CD4-positive, alpha-beta memory T cell (primary cell): Measurements from ENCODE around the gene DEPP1. TPM values are rescaled to one million over a fixed set of nuclear protein-coding genes. Genes with fewer than 3 reads are reported as not detected.

Source experiments
- CTCF ChIA-PET: fragments of 350-600 bp; sonication (Branson Sonifier 250); formaldehyde crosslinking; loops from one replicate; lab custom pipeline; 2021; ENCODE audit warnings: inconsistent platforms; ENCODE audit not compliant: partially characterized antibody; lab: Charles Lee
- POLR2A ChIA-PET: fragments of 350-600 bp; sonication (Branson Sonifier 250); formaldehyde crosslinking; loops from one replicate; lab custom pipeline; 2021; ENCODE audit not compliant: partially characterized antibody; lab: Charles Lee
- DNase-seq, 5 donors: peaks; one replicate each; pipeline versions ENCODE4 v3.0.0 to v3.0.0-alpha.2; 2020 to 2022; ENCODE audit warnings: mixed read lengths in 1 of 5
- H3K27ac ChIP-seq: one replicate; pipeline ENCODE4 v1.7.0; 2013; ENCODE audit warnings: low read depth, low read length
- H3K27me3 ChIP-seq: 2 replicates; pipeline ENCODE4 v1.7.0; 2013; ENCODE audit warnings: mild to moderate bottlenecking, low read length, moderate library complexity; ENCODE audit not compliant: insufficient read depth
- H3K36me3 ChIP-seq: 2 replicates; pipeline ENCODE4 v1.7.0; 2013; ENCODE audit warnings: mild to moderate bottlenecking, low read length, moderate library complexity; ENCODE audit not compliant: insufficient read depth
- H3K4me1 ChIP-seq: 2 replicates; pipeline ENCODE4 v1.7.0; 2013; ENCODE audit warnings: mild to moderate bottlenecking, low read length, moderate library complexity; ENCODE audit not compliant: insufficient read depth
- H3K4me3 ChIP-seq, 2 donors: one replicate each; pipeline ENCODE4 v1.7.0; 2013; ENCODE audit warnings: low read length in 2 of 2, mild to moderate bottlenecking in 1 of 2
- H3K9me3 ChIP-seq, 2 donors: one replicate each; pipeline ENCODE4 v1.7.0; 2013; ENCODE audit warnings: low read length in 2 of 2, control low read depth in 1 of 2; ENCODE audit not compliant: control insufficient read depth in 1 of 2
- H3K27ac Mint-ChIP-seq, 7 donors: one replicate each; pipeline ENCODE4 v1.8.0; 2020 to 2021; ENCODE audit warnings: mixed read lengths in 7 of 7, mild to moderate bottlenecking in 6 of 7, inconsistent platforms in 3 of 7, moderate library complexity in 3 of 7
- H3K27me3 Mint-ChIP-seq, 2 donors: one replicate each; pipeline ENCODE4 v1.8.0; 2020 to 2021; ENCODE audit warnings: mixed read lengths in 2 of 2
- H3K36me3 Mint-ChIP-seq, 2 donors: one replicate each; pipeline ENCODE4 v1.8.0; 2020 to 2021; ENCODE audit warnings: mixed read lengths in 2 of 2, inconsistent platforms in 1 of 2, mild to moderate bottlenecking in 1 of 2
- H3K4me1 Mint-ChIP-seq, 4 donors: one replicate each; pipeline ENCODE4 v1.8.0; 2020 to 2021; ENCODE audit warnings: mixed read lengths in 4 of 4, mild to moderate bottlenecking in 1 of 4
- H3K4me3 Mint-ChIP-seq, 8 donors: one replicate each; pipeline ENCODE4 v1.8.0; 2020 to 2021; ENCODE audit warnings: mixed read lengths in 8 of 8, mild to moderate bottlenecking in 7 of 8, moderate library complexity in 6 of 8, inconsistent platforms in 3 of 8
- H3K9me3 Mint-ChIP-seq, 8 donors: one replicate each; pipeline ENCODE4 v1.8.0; 2020 to 2021; ENCODE audit warnings: mixed read lengths in 8 of 8, mild to moderate bottlenecking in 5 of 8, inconsistent platforms in 3 of 8, moderate library complexity in 1 of 8
- intact Hi-C: fragments of 100-400 bp; cut with micrococcal nuclease; formaldehyde crosslinking; loops from one replicate; pipeline ENCODE4 v1.15.1; 2023
- polyA plus RNA-seq, 2 donors: library from polyadenylated mRNA; unstranded; fragments of 300-500 nt; fragmentation: Illumina TruSeq; gene quantifications; one replicate each; pipeline ENCODE4 v1.2.3, GENCODE V29; 2021
- total RNA-seq, 2 experiments: library from RNA; stranded (reverse); gene quantifications; one replicate each; pipeline ENCODE4 v1.2.3, GENCODE V29; 2021

DEPP1 gene
- total and polyA plus RNA-seq, 4 experiments from 2014 or later: not detected

- ChIA-PET CTCF (interaction anchor here (1.0 to 1.4 kb wide), 2 partner anchors 9 to 32 kb away, joined by 3 to 5 read pairs; no protein-coding TSS in a partner anchor), POLR2A (no interaction called here)
- intact Hi-C loops: no loop called here
- Histone ChIP-seq H3K27me3 (no peaks in the 10 kb centered on the region), H3K9me3 (no peaks in the 10 kb centered on the region), H3K27ac (no peak overlapping the region), H3K36me3 (no peaks in the 10 kb centered on the region), H3K4me3 (no peak overlapping the region), H3K4me1 (peaks cover 30% of the 10 kb centered on the region)
- H3K4me1 Mint-ChIP-seq: peaks cover 11 to 38% (median 23%) of the 10 kb centered on the region in 4 donors
- no peaks in the 10 kb centered on the region for H3K36me3 Mint-ChIP-seq
- DNase-seq: no peak
- no peaks in the 10 kb centered on the region for H3K27me3 Mint-ChIP-seq
- no peak overlapping the region for H3K4me3 Mint-ChIP-seq
- no peaks in the 10 kb centered on the region for H3K9me3 Mint-ChIP-seq
- H3K27ac Mint-ChIP-seq: no peak overlapping the region
These were observed 13.5 kb downstream of the DEPP1 start for GRCh38 chr10:44965104-44965503.

GRCh38 chr10:44963772-44964633 lies 14.6 kb downstream of the DEPP1 start:
- intact Hi-C loops: no loop called here
- H3K4me1 Mint-ChIP-seq: peaks cover 10 to 38% (median 25%) of the 10 kb centered on the region in 4 donors
- Histone ChIP-seq H3K36me3 (no peaks in the 10 kb centered on the region), H3K4me1 (peaks cover 32% of the 10 kb centered on the region), H3K27ac (no peak overlapping the region), H3K9me3 (no peaks in the 10 kb centered on the region), H3K27me3 (no peaks in the 10 kb centered on the region), H3K4me3 (no peak overlapping the region)
- no peak overlapping the region for H3K4me3 Mint-ChIP-seq
- POLR2A ChIA-PET: no interaction called here
- peaks cover 0 to 4% of the 10 kb centered on the region in 2 donors for H3K36me3 Mint-ChIP-seq
- no peak for DNase-seq
- no peaks in the 10 kb centered on the region for H3K27me3 Mint-ChIP-seq
- H3K27ac Mint-ChIP-seq: no peak overlapping the region
- CTCF ChIA-PET: interaction anchor here (0.9 to 1.7 kb wide), 3 partner anchors 12 to 31 kb away, joined by 4 to 6 read pairs (median 5); no protein-coding TSS in a partner anchor
- no peaks in the 10 kb centered on the region for H3K9me3 Mint-ChIP-seq

DNA sequence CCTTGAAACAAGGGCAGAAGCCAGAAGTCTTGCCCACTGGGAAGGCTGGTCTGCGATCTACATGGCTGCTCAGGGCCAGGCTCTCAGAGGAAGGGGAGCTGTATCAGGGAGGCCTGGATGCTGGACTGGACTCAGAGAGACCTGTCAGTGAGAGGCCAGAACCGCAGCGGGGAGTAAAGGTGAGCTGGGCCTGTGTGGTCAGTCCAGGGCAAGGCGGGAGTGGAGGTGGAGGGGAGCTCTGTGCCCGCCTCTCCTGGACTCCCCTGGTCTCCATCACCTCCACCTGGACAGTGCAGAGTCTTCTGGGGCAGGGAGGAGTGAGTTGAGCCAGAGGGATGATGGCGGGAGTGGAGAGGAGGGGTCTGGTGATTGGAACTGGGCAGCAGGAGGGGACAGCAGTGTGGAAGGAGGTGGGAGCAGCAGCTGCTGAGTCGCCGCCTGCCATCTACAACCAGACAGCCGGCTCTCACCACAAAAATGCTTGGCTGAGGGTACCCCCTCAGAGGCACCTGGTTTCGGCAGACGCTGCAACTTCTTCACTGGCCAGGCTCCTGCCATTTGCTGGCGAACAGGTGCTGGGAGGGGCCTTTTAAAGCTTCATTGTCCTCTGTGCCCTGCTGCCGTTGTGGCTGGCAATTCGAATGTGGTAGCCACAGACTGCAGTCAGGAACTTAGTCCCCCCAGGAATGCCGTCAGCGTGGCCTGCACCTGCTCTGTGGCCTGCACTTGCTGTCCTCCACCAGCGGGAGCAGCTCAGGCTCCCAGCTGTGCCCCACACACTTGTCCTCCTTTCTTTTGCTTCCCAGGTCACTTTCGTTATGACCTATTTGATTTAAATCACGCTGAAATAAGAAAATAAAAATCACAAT lies 15.5 kb downstream of the DEPP1 start:
- H3K9me3 ChIP-seq: no peaks in the 10 kb centered on the region
- H3K27ac Mint-ChIP-seq: no peak overlapping the region
- intact Hi-C loops: no loop called here
- H3K9me3 Mint-ChIP-seq: no peaks in the 10 kb centered on the region
- H3K4me3 ChIP-seq: no peak overlapping the region
- no peaks in the 10 kb centered on the region for H3K36me3 ChIP-seq
- no peak overlapping the region for H3K27ac ChIP-seq
- ChIA-PET CTCF (interaction anchor here (1.7 kb wide), 1 partner anchor 30 kb away, joined by 6 read pairs; no protein-coding TSS in a partner anchor), POLR2A (no interaction called here)
- H3K27me3 ChIP-seq: no peaks in the 10 kb centered on the region
- H3K4me1 ChIP-seq: peaks cover 32% of the 10 kb centered on the region
- H3K4me1 Mint-ChIP-seq: peaks cover 9 to 38% (median 23%) of the 10 kb centered on the region in 4 donors
- H3K4me3 Mint-ChIP-seq: no peak overlapping the region
- H3K36me3 Mint-ChIP-seq: peaks cover 0 to 5% of the 10 kb centered on the region in 2 donors
- no peak for DNase-seq
- H3K27me3 Mint-ChIP-seq: no peaks in the 10 kb centered on the region

DNA sequence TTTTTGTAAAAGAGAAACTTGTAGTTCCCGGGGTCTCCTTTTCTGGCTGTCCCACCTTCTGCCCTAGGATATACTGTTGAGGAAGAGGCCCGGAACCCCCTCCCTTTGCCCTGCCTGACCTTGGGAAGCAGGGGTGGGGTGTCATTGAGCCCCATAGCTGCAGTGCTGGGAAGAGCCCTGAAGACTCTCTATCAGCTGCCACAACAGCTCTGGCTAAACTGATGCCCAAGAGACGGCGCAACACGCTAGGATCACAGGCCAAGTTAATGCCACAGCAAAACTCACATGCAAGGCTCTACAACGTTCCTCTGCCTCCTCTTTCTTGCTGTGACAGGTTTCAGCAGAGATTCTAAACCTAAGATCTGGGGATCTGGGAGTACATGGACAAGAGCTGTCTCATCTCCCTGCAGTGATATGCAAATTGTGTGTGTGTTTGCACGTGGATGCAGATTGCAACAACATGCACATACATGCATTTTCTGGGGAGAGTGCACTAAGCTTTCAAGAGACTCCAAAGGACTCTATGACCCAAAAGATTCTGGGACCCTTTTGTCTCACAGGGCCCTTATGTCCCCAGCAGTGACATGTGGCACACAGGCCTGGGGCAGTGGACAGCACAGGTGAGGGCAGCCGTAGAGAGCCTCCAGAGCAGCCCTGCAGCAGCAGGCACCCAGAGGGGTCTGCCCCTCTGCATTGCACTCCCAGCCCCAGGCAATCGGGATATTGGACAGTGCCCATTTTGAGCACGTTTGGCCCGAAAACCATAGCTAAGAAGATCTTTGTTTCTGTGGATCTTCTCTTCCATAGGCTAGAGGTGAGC lies 16.5 kb downstream of the DEPP1 start:
- H3K4me3 ChIP-seq: no peak overlapping the region
- H3K27me3 Mint-ChIP-seq: no peaks in the 10 kb centered on the region
- DNase-seq: no peak
- H3K27me3 ChIP-seq: no peaks in the 10 kb centered on the region
- peak overlapping the region in 1 of 8 donors; percentile 15 for H3K4me3 Mint-ChIP-seq
- no peaks in the 10 kb centered on the region for H3K36me3 ChIP-seq
- peaks cover 7 to 36% (median 23%) of the 10 kb centered on the region in 4 donors for H3K4me1 Mint-ChIP-seq
- peaks cover 0 to 5% of the 10 kb centered on the region in 2 donors for H3K36me3 Mint-ChIP-seq
- ChIA-PET POLR2A (interaction anchor here (1.4 kb wide), 1 partner anchor 38 kb away, joined by 4 read pairs; the partner anchor contains the start of gene ZNF22), CTCF (interaction anchor here (1.7 kb wide), 1 partner anchor 29 kb away, joined by 6 read pairs; no protein-coding TSS in a partner anchor)
- peak overlapping the region in 1 of 7 donors; percentile 19 for H3K27ac Mint-ChIP-seq
- H3K9me3 ChIP-seq: no peaks in the 10 kb centered on the region
- H3K27ac ChIP-seq: no peak overlapping the region
- H3K9me3 Mint-ChIP-seq: no peaks in the 10 kb centered on the region
- intact Hi-C loops: no loop called here
- H3K4me1 ChIP-seq: peaks cover 31% of the 10 kb centered on the region

DNA sequence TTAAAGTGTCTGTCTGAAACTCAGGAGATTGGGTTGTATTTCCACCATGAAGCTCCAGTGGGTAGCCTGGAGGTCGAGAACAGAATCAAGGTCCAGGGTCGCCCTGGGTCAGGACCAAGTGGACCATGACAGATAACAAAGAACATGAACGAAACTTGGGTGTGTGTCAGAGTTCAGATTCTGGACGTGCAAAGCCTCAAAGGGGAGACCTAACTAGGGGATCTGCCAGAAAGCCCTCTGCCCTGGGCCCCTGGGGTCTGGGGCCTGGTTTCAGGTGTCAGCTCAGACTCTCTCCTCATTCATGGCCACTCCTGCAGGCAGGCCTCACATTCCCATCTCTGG lies 17.4 kb downstream of the DEPP1 start:
- POLR2A ChIA-PET: interaction anchor here (1.4 kb wide), 1 partner anchor 39 kb away, joined by 4 read pairs; the partner anchor contains the start of gene ZNF22
- Histone ChIP-seq H3K4me1 (peaks cover 27% of the 10 kb centered on the region), H3K36me3 (no peaks in the 10 kb centered on the region), H3K4me3 (no peak overlapping the region), H3K9me3 (no peaks in the 10 kb centered on the region), H3K27me3 (no peaks in the 10 kb centered on the region), H3K27ac (no peak overlapping the region)
- peaks cover 2 to 10% of the 10 kb centered on the region in 2 donors for H3K36me3 Mint-ChIP-seq
- H3K27ac Mint-ChIP-seq: peak overlapping the region in 1 of 7 donors; percentile 30
- CTCF ChIA-PET: interaction anchor here (1.2 kb wide), 1 partner anchor 28 kb away, joined by 4 read pairs; no protein-coding TSS in a partner anchor
- H3K9me3 Mint-ChIP-seq: no peaks in the 10 kb centered on the region
- H3K4me1 Mint-ChIP-seq: peaks cover 7 to 34% (median 22%) of the 10 kb centered on the region in 4 donors
- peak overlapping the region in 6 of 8 donors; percentile 17 to 91 (median 52) for H3K4me3 Mint-ChIP-seq
- DNase-seq: no peak
- H3K27me3 Mint-ChIP-seq: no peaks in the 10 kb centered on the region
- intact Hi-C loops: no loop called here

DNA sequence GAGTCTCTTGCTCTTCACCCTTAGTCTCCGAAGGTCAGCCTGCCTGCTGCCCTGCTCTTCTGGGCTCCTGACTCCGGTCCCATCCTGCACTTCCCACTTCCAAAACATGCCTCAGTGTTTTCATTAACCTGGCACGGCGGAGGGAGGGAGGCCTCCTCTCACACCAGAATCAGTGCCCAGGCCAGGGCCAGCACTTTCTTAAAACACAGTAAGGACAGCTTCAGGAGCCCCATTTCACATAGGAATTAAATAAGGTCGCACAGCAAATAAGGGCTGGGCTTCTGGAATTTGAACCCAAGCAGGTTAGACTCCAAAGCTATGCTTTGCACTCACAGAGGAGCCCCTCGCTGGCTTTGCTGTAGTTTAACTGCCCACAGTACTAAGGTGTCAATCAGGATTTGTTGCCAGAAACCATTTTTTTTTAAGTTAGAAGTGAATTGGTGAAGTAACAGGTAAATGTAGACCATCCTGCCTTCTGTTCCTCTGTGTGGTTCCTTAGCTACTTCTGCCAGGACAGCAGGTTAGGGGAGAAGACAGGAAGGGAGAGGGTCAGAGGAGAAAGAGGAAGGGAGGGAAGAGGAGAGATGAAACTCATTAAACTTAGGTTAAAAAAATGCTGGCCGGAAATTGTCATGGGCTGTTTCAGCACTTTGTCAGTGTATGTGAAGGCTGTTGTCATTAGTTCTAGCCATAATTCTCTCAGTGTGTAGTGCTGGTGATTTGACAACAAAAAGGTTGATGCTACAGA lies 18.0 kb downstream of the DEPP1 start:
- Histone ChIP-seq H3K27ac (no peak overlapping the region), H3K9me3 (no peaks in the 10 kb centered on the region), H3K4me3 (no peak overlapping the region), H3K4me1 (peaks cover 26% of the 10 kb centered on the region), H3K27me3 (no peaks in the 10 kb centered on the region), H3K36me3 (no peaks in the 10 kb centered on the region)
- Mint-ChIP-seq H3K4me1 (peaks cover 7 to 30% (median 20%) of the 10 kb centered on the region in 4 donors), H3K36me3 (peaks cover 6 to 11% of the 10 kb centered on the region in 2 donors), H3K9me3 (no peaks in the 10 kb centered on the region), H3K27ac (peak overlapping the region in 3 of 7 donors; percentile 25 to 47 (median 30)), H3K27me3 (no peaks in the 10 kb centered on the region), H3K4me3 (peak overlapping the region; percentile 52 to 91 (median 88))
- intact Hi-C loops: no loop called here
- DNase-seq: no peak
- ChIA-PET POLR2A (interaction anchor here (1.4 kb wide), 1 partner anchor 40 kb away, joined by 4 read pairs; the partner anchor contains the start of gene ZNF22), CTCF (interaction anchor here (1.2 kb wide), 1 partner anchor 28 kb away, joined by 4 read pairs; no protein-coding TSS in a partner anchor)
